Measurements from ENCODE around the gene GP1BA.
A peak's percentile ranks its signal among the peaks of the same experiment; 100 is the strongest.

Gene GP1BA

DNA sequence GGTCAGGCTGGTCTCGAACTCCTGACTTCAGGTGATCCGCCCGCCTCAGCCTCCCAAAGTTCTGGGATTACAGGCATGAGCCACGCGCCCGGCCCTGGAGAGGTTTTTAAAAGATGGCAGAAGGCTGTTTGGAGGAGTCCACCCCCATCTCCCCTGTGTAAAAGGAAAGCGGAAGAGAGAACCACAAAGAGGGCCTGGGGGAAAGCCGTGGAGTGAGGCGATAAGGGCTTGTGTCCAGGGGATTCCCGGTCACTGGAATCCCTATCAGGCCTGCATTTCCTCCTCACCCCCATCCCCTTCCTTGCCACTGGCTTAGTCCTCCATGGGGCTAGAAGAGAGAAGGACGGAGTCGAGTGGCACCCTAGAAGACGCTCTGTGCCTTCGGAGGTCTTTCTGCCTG, at the start of gene GP1BA:
TSS of gene GP1BA (plus strand) at position 315 of the 400 bp plus-strand sequence. CDS start 328 bp downstream, outside the sequence.
- DNase-seq (ENCODE audit: low spot score): no peak

DNA sequence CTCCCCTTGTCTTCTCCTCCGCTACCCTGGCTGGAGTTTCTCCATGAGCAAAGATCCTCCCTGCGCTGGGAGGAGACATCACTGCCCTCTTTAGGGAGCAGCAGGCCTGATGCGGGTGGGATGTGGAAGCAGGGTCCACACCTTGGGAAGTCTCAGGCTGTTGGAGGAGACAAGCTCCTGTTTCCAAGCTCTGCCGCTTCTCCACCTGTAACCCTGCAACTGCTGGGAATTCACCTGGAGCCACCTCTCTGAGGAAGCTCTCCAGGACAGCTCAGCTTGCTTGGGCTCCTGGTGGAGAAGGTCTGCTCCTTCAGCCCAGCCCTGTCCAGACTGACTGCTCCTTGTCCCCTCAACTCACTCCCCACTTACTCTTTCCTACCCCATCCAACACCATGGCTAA, 47.6 kb upstream of the GP1BA start:
- no peak for DNase-seq (ENCODE audit: low spot score)

DNA sequence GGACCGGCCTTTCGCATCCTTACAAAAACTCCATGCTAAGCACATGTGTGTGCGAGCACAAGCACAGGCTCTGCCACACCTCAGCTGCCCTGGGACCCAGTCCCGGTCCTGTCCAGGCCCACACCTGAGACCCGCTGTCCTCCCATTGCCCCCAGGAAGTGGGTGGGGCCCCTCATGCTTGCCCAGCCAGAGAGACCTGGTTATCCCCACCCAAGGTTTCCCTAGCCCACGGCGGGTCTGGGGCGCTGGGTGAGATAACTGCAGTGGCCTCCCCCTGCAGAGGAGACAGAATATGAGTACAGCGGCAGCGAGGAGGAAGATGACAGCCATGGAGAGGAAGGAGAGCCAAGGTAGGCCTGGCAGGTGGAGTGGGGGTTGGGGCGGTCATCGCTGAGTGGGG, 45.2 kb upstream of the GP1BA start:
- no peak for DNase-seq (ENCODE audit: low spot score)

DNA sequence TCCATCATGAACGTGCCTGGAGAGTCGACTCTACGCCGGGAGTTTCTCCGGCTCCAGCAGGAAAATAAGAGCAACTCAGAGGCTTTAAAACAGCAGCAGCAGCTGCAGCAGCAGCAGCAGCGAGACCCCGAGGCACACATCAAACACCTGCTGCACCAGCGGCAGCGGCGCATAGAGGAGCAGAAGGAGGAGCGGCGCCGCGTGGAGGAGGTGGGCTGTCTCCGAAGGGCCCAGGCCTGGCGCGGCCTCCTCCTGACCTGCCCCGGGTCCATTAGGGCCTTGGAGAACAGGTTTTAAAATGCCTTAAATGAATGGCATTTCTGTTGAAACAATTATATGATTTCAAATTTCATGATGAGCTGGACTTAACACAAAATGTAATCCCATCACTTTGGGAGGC, 44.5 kb upstream of the GP1BA start:
- no peak for DNase-seq (ENCODE audit: low spot score)

DNA sequence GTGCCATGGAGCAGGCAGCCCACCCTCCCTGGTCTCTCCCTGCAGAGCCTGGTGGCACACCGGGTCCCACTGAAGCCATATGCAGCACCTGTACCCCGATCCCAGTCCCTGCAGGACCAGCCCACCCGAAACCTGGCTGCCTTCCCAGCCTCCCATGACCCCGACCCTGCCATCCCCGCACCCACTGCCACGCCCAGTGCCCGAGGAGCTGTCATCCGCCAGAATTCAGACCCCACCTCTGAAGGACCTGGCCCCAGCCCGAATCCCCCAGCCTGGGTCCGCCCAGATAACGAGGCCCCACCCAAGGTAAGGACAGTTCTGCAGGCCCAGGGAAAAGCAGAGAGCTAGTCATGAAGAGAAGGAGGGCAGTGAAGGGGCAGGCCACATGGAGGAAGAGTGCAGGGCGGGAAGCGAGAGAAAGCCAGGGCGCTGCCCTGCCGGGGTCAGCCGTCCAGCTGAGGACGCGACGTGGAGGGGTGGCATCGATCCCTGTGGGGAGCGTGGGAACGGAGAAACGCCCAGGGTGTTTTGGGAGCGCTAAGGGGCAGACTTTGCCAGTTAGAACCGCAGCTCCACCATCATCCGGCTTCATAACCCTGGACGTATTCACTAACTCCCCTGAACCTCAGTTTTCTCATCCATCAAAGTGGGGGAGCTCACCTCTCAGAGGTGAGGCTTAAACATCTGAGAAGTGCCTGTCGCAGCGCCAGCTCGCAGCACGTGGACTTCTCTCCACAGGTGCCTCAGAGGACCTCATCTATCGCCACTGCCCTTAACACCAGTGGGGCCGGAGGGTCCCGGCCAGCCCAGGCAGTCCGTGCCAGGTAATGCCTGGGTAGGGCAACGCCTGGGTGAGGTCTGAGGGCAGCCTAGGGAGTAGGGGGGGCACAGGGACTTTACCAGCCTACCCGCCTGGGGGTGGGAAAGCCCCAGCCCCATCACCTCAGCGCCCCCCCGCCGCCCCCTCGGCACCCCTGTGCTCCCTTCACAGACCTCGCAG, 40.4 kb upstream of the GP1BA start:
- no peak for DNase-seq (ENCODE audit: low spot score)

DNA sequence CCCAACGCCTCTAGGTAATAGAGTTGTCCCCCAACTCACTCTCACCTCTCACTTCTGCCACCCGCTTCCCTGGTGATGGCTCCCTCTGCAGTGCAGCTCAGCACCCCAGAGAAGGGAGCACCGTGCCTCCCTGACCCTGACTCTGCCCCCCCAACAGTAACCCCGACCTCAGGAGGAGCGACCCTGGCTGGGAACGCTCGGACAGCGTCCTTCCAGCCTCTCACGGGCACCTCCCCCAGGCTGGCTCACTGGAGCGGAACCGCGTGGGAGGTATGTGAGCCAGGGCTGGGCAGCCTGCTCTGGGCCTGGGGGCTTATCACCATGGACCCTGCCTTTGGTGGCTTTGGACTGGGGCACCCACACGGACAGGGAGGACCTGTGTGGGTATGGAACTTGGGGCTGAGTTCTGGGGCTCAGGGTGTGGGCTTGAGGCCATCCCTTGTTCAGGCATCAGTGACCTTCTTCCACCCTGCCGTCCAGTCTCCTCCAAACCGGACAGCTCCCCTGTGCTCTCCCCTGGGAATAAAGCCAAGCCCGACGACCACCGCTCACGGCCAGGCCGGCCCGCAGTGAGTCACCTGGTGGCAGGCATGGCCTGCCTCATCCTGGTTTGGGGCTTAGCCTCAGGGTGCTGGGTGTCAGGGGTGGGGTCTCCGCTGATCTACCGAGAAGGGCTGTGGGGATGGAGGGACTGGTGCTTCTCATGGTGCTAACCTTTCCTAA, 39.4 kb upstream of the GP1BA start:
- no peak for DNase-seq (ENCODE audit: low spot score)

DNA sequence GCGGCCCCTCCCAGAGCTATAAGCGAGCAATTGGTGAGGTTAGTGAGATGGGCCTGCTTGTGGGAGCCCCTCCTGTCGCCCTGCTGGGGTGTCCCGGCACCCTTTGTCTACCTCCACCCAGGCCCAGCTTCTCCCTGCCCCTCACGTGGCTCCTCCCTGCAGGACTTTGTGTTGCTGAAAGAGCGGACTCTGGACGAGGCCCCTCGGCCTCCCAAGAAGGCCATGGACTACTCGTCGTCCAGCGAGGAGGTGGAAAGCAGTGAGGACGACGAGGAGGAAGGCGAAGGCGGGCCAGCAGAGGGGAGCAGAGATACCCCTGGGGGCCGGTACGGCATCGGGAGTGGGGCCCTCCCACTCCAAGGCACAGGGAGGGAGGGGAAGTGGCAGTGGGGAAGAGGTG, 38.8 kb upstream of the GP1BA start:
- DNase-seq (ENCODE audit: low spot score): no peak

DNA sequence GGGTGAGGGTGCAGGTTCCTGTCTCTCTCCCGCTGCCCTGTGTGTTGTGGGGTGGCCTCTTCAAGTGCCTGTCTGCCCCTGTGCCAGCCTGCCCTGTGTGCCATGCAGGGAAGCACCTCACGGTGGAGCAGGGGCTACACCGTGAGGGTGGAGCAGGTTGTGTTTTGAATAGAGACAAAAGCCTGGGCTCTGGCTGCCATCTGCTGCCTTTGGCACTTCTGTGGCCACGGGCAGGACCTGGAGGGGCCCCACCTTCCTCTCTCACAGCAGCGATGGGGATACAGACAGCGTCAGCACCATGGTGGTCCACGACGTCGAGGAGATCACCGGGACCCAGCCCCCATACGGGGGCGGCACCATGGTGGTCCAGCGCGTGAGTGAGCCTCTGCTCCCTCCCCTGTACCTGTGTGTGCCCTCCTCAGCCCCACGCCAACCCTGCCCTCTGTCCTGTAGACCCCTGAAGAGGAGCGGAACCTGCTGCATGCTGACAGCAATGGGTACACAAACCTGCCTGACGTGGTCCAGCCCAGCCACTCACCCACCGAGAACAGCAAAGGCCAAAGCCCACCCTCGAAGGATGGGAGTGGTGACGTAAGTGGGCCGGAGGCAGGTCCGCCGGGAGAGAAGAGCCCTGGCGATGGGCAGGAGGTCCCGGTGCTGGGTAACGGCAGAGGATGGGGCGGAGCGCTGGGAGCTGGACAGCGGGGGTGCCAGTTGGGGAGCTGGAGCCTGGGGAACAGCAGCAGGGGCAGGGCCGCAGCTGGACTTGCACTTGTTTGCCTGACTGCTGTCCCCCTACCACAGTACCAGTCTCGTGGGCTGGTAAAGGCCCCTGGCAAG, 38.1 kb upstream of the GP1BA start:
- no peak for DNase-seq (ENCODE audit: low spot score)

DNA sequence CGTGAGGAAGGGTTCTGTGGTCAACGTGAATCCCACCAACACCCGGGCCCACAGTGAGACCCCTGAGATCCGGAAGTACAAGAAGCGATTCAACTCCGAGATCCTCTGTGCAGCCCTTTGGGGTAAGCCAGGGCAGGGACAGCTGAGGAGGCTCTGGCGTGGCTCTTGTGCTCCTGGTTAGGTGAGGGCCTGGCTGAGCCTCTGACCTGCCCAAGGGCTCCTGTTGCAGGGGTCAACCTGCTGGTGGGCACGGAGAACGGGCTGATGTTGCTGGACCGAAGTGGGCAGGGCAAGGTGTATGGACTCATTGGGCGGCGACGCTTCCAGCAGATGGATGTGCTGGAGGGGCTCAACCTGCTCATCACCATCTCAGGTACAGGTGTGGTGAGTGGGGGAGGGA, 37.0 kb upstream of the GP1BA start:
- no peak for DNase-seq (ENCODE audit: low spot score)

DNA sequence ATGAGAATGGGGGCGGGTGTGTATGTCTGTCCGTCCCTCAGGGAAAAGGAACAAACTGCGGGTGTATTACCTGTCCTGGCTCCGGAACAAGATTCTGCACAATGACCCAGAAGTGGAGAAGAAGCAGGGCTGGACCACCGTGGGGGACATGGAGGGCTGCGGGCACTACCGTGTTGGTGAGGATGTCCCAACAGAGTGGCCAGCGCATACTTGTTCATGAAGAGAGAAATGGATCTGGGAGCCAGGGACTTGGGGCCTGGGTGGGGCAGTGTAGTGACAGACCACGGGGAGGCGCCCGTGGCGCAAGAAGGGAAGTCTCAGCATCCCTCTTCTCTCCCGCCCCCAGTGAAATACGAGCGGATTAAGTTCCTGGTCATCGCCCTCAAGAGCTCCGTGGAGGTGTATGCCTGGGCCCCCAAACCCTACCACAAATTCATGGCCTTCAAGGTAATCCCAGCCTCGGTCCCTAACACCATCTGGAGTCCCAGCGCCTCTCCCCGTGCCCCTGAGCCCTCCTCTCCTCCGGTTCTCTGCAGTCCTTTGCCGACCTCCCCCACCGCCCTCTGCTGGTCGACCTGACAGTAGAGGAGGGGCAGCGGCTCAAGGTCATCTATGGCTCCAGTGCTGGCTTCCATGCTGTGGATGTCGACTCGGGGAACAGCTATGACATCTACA, 36.3 kb upstream of the GP1BA start:
- no peak for DNase-seq (ENCODE audit: low spot score)

DNA sequence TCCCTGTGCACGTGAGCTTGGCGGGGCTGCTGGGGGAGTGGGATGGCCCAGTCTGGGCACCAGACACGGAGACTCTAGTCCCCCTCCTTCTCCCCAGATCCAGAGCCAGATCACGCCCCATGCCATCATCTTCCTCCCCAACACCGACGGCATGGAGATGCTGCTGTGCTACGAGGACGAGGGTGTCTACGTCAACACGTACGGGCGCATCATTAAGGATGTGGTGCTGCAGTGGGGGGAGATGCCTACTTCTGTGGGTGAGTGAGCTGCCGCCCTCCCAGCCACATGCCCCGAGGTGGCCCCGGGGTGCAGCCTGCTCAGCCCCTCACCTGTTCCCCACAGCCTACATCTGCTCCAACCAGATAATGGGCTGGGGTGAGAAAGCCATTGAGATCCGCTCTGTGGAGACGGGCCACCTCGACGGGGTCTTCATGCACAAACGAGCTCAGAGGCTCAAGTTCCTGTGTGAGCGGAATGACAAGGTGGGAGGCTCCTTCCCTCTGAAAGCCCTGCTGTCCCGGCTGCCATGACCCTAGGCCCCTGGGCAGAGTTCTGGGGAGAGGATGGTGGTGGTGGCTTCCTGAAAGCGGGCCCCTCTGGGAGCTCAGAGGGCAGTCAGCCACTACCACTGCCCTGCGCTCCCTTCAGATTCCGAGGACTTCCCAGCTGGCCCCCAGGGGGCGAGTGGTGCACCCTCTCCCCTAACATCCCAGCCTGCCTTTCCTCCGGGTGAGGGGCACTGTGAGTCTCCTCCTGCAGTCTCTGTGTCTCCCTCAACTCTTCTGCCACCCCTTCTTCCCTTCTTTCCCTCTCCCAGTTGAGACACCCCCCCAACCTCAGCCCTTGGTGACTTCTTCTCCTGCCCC, 35.5 kb upstream of the GP1BA start:
- DNase-seq (ENCODE audit: low spot score): no peak

DNA sequence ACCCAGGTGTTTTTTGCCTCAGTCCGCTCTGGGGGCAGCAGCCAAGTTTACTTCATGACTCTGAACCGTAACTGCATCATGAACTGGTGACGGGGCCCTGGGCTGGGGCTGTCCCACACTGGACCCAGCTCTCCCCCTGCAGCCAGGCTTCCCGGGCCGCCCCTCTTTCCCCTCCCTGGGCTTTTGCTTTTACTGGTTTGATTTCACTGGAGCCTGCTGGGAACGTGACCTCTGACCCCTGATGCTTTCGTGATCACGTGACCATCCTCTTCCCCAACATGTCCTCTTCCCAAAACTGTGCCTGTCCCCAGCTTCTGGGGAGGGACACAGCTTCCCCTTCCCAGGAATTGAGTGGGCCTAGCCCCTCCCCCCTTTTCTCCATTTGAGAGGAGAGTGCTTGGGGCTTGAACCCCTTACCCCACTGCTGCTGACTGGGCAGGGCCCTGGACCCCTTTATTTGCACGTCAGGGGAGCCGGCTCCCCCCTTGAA, 34.8 kb upstream of the GP1BA start:
- no peak for DNase-seq (ENCODE audit: low spot score)

DNA sequence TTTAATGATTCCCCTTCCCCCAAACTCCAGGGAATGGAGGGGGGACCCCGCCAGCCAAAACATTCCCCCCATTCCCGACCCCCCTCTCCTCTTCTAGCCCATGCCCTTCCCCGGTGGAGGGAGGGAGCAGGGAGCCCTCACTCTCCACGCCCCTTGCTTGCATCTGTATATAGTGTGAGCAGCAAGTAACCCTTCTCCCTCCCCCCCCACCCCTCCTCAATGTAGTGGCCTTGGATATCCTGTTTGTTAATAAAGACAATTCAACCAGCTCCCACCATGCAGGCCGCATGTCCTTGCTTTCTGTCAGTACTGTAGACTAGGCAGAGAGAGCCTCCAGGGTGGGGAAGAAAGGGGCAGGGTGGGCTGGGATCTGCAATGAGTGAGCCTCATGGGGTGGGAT, 34.3 kb upstream of the GP1BA start:
- DNase-seq (ENCODE audit: low spot score): no peak

DNA sequence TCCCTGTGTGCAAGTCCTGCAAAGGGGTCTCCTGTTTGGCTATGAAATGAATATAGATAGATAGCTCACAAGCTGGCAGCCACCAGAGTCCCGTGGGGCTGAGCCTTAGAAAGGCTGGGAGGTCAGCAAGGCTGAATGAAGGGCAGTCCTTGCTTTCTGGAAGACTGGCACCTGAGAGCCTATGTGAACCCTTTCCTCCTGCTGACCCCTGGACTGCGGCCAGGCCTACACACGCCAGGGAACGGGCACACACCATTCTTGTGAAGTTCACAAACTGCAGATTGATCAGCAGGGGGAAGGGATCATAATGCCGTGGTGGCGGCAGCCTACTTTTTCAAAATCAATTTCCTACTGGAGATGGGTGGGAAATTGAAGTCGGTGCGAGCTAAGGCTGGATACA, 33.7 kb upstream of the GP1BA start:
- no peak for DNase-seq (ENCODE audit: low spot score)

DNA sequence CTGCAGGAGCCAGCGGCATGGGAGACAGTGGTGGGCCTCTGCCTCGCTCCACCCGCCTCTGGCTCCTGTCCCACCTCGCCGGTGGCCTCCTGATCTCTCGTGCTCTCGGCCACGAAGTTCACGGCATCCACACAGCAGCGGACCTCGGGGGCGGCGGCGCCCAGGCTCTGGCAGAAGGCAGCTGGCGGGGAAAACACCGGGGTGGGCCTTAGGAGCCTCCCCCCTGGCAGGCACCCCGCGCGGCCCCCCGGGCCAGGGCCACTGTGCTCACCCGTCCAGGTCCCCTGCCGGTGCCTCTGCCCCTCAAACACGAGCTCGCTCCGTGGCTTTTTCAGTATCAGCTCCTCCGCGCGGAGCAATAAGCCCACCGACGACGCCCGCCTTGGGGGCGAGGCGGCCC, 33.1 kb upstream of the GP1BA start:
- DNase-seq (ENCODE audit: low spot score): no peak

DNA sequence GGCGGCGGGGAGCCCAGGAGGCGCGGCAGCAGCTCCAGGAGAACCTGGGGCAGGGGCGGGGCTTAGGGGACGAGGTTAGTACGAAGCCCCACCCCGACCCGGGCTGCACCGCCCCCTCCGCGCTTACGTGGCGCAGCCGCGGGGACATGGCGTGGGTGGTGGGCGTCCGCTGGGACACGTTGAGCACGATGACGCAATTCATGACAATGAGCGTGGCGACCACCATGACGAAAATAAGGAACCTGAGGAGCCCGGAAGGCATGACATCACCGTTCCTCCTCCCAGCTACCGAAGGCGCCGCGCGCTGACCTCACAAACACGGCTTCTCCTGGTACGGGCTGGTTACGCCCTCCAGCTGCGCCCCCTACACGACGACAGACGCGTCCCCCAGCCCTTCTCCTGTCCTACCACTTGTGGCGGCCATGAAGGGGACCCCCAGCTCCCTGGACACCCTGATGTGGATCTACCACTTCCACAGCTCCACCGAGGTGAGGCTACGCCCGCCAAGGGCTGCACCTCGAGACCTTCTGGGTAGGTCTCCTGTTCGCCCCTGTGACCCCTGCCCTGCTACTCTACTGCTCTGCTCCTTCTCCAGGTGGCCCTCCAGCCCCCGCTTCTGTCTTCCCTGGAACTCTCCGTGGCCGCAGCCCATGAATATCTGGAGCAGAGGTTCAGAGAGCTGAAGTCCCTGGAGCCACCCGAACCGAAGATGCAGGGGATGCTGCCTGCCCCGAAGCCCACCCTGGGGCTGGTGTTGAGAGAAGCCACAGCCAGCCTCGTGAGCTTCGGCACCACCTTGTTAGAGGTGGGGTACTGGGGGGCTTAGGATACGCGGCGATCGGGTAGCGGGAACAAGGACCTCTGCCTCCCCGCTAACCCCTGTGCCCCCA, 32.5 kb upstream of the GP1BA start, which contains the start of gene C17orf107:
TSS of gene C17orf107 (plus strand) at position 196 of the 890 bp plus-strand sequence. CDS start at position 423, 227 bp downstream.
- DNase-seq (ENCODE audit: low spot score): peak; percentile 76

DNA sequence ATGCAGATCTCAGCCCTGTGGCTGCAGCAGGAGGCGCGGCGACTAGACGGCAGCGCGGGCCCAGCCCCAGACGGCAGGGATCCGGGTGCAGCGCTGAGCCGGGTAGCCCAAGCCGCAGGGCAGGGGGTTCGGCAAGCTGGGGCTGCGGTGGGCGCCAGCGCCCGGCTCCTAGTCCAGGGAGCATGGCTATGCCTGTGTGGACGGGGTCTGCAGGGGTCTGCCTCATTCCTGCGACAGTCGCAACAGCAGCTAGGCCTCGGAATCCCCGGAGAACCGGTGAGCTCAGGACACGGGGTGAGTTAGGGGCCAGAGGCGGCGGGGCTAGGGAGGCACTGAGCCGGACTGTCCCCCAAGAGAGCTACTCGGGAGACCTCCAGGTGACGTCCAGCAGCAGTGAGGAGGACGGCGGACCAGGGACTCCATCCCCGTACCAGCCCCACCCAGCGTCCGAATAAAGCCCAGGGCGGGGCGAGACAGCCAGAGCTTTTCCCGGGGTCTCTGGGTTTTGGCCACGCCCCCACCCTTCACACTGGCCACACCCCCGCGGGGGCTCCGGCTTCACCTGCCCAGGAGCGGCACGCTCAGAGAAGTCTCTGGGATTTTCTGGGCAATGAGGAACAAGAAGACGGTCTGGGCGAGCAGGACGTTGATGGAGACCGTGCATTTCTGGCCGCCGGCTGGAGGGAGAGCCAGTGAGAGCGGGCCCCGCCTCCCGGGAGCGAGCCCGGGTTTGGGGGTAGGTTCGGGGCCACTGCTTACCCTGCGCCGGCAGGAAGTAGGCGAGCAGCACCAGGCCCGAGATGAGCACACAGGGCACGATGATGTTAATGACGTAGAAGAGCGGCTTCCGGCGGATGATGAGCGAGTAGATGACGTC, 31.6 kb upstream of the GP1BA start:
- DNase-seq (ENCODE audit: low spot score): peak; percentile 42

DNA sequence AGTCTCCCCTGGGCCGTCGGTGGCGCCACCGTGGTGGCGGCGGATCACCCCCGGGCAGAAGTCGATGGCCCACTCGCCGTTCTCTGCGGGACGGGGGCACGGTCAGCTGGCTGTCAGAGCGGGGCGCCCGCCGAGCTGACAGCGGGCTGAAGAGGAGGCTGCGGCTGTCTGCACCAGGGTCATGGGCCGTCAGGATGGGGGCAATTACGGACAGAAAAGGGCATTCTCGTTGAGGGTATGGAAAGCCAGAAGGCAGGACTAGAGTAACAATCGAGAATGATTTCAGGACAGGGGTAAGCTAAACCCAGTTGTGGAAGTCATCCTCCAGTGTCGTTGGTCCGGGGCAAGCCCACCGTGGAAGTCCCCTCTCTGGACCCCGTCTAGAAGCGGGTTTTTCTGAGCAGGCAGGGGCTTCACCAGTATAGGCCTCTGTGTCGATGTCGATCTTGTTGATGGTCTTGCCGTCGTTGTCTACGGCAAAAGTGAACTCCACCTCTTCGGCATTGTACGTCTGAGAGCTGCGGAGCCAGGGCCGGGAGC, 30.9 kb upstream of the GP1BA start:
- DNase-seq (ENCODE audit: low spot score): no peak
